AG09309 (cell line): ENCODE data around the gene SEMA3E.

ENCODE experiments used
- DNase-seq: peaks from one replicate; pipeline ENCODE4 v3.0.0-alpha.2; 2010; ENCODE audit warnings: low read depth
- H3K4me3 ChIP-seq: 2 replicates; pipeline ENCODE4 v1.5.1; 2011; ENCODE audit warnings: mild to moderate bottlenecking, low read depth, low read length, moderate library complexity; ENCODE audit not compliant: control insufficient read depth
- TF ChIP-seq, protein P1 (sequence below): IDR thresholded peaks from 2 replicates; pipeline ENCODE4 v1.5.1; 2011; ENCODE audit warnings: mild to moderate bottlenecking, low read depth, low read length, inconsistent platforms; ENCODE audit not compliant: insufficient read depth, control insufficient read depth; ENCODE audit errors: missing control alignments

SEMA3E gene

DNA sequence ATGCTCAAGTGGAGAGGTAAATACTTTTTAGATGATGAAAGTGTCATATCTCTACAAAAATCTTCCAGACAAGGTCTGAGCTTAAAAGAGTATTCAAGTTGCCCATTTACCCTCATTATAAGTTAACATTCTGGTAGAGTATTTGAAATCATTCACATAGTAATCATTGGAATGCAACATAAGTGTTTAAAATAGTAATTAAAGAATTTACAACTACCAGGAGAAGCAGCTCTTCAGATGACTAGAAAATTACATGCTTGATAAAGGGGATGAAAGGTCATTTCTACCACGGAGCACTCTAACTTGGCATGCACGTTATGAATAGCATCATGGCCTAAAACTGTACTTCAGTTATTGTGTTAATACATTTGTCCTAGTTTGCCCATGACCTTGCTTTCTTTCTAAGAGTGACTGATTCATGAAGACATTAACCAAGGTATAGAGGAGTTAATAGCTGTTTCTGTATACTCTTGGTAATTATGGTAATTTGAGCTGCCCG, 120.0 kb downstream of the SEMA3E start:
- DNase-seq: no peak
- H3K4me3 ChIP-seq: no peak overlapping the region
- TF ChIP-seq, protein P1, sequence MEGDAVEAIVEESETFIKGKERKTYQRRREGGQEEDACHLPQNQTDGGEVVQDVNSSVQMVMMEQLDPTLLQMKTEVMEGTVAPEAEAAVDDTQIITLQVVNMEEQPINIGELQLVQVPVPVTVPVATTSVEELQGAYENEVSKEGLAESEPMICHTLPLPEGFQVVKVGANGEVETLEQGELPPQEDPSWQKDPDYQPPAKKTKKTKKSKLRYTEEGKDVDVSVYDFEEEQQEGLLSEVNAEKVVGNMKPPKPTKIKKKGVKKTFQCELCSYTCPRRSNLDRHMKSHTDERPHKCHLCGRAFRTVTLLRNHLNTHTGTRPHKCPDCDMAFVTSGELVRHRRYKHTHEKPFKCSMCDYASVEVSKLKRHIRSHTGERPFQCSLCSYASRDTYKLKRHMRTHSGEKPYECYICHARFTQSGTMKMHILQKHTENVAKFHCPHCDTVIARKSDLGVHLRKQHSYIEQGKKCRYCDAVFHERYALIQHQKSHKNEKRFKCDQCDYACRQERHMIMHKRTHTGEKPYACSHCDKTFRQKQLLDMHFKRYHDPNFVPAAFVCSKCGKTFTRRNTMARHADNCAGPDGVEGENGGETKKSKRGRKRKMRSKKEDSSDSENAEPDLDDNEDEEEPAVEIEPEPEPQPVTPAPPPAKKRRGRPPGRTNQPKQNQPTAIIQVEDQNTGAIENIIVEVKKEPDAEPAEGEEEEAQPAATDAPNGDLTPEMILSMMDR: no peak

DNA sequence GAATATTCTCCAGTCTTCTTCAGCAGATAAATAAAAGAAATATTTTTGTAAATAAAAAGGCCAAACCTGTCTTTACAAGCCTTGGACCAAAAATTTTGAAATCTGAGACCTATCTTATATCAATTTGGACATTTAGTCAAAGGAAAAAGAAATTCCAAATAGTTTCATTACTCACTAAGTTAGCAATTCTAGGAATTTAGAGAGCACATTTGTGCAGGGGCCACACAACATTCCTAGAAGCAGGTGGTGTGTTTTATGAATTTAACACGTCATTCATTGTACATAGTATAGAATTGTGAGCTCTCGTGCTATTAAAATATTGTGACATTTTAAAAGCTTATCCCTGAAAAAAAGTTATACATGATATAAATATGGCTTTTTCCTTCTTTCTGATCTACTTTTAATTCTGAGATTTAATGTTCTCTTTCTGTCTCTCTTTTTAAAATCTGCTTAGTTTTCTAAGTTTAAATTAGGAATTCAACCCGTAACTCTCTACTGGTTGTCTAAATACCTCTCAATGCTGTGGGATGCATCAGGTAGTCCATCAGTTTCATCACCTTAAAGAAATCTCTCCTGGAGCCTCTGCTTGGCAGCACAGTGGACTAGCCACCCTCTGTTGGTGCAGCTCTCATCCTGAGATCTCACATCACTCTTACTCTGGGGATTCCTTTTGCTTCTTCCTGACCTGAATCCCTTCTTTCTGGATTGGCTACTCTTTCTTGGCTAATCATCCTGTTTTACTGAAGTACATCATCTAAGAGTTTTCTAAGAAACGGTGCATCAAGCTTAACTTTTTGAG, 124.5 kb downstream of the SEMA3E start:
- TF ChIP-seq, protein P1: no peak
- no peak overlapping the region for H3K4me3 ChIP-seq
- DNase-seq: no peak

DNA sequence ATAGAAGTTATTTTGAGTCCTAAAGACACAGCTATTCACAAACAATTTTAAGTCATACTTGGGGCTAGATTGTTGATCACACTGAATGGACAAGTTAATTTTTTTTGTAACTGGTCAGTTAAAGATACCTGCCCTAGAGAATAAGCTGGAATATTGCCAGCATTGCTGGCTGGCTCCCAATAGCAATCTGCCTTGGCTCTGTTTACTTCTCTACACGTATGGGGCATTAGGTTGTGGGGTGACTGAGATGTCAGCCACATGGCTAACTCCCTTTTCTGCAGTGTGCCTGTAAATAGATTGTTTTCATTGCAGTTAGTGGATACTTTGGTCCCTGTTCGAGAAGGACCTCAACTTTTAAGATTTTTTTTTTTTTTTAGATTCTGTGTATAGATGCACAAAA, 128.2 kb downstream of the SEMA3E start:
- DNase-seq: no peak
- H3K4me3 ChIP-seq: no peak overlapping the region
- TF ChIP-seq, protein P1: no peak

DNA sequence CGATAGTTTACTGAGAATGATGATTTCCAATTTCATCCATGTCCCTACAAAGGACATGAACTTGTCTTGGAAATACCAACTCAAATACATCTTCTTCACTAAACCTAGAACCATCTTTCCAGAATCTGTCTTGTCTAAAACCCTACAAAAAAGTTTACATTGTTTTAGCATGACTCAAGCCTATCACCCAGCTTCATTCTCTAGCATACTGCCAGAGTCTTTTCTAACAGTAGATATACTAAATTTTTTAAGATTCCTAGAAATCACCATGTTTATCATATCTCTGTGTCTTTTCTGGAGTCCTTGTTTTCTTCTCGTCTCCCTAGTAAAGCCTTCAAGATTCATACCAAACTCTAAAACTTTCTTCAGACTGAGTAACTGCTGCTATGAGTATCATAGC, 129.7 kb downstream of the SEMA3E start:
- TF ChIP-seq, protein P1: no peak
- no peak for DNase-seq
- no peak overlapping the region for H3K4me3 ChIP-seq

DNA sequence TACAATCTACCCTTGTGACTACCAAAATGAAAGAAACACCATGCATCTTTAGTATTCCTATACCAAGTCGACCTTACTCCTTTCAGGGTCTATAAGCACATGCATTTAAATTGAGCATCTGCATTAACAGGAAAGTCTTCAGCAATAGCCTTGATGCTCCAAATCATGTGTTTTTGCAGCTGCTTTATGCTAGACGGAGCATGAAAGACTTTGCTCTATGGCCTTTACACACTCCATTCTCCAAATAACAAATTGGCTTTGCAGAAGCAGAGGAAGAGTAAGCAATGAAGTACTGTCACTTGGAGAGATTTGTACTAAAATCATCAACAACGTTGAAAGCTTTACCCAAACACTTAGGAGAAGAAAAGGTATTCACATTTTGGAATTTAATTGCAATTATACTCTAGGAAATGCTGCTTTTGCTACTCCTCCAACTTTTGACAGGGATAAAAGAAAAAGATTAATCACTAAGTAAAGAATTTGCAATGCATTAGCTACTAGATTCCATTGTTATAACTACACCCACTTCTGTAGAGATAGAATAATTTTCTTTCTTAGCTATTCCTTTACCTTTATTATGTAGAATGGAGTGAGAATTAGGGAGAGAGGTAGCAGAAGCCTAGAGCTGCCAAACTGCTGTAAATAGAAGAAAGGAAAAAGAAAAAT, 131.8 kb downstream of the SEMA3E start:
- DNase-seq: no peak
- H3K4me3 ChIP-seq: no peak overlapping the region
- TF ChIP-seq, protein P1: no peak

DNA sequence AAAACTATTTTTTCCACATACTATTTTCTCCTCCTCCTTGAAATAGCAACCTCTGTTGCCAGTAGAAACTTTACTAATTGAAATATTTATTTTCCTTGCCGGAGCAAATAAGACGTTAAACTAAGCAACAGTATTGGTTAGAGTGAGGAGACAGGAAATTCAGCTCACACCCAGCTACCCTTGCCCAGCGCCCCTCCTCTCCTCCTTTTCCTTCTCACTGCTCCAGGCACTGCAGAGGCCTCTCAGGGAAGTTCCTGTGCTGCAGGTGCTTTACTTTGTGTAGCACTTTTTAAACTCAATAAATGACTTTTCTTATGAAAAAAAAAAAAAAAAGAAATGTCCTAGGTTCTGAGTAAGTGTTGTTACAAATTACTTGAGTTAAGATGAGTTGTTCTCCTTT, 134.0 kb downstream of the SEMA3E start:
- DNase-seq: no peak
- H3K4me3 ChIP-seq: no peak overlapping the region
- TF ChIP-seq, protein P1: no peak
